AG09309 (cell line): ENCODE measurements around the gene TLCD2.

Experiments
- DNase-seq: peaks from one replicate; pipeline ENCODE4 v3.0.0-alpha.2; 2010; ENCODE audit warnings: low read depth
- H3K4me3 ChIP-seq: 2 replicates; pipeline ENCODE4 v1.5.1; 2011; ENCODE audit warnings: mild to moderate bottlenecking, low read depth, low read length, moderate library complexity; ENCODE audit not compliant: control insufficient read depth
- CTCF ChIP-seq: IDR thresholded peaks from 2 replicates; pipeline ENCODE4 v1.5.1; 2011; ENCODE audit warnings: mild to moderate bottlenecking, low read depth, low read length, inconsistent platforms; ENCODE audit not compliant: insufficient read depth, control insufficient read depth; ENCODE audit errors: missing control alignments

The TLCD2 gene

GRCh38 chr17:1733759-1734158 is 23.6 kb upstream of the TLCD2 start:
- no peak for DNase-seq
- TF ChIP-seq CTCF, result no peak
- H3K4me3 ChIP-seq, result no peak overlapping the region

- TF ChIP-seq CTCF, result no peak
- no peak overlapping the region for H3K4me3 ChIP-seq
- DNase-seq, result no peak
Measured at GRCh38 chr17:1732833-1733321, 22.7 kb upstream of the TLCD2 start.

GRCh38 chr17:1732241-1732832 is 22.2 kb upstream of the TLCD2 start:
- TF ChIP-seq CTCF, result no peak
- no peak overlapping the region for H3K4me3 ChIP-seq
- DNase-seq, result no peak

- TF ChIP-seq CTCF, result no peak
- no peak for DNase-seq
- H3K4me3 ChIP-seq, result no peak overlapping the region
Measured at GRCh38 chr17:1731194-1731506, 21.0 kb upstream of the TLCD2 start.

GRCh38 chr17:1730326-1731193 is 20.4 kb upstream of the TLCD2 start:
- DNase-seq, result no peak
- no peak overlapping the region for H3K4me3 ChIP-seq
- no peak for TF ChIP-seq CTCF

- TF ChIP-seq CTCF, result no peak
- H3K4me3 ChIP-seq, result no peak overlapping the region
- no peak for DNase-seq
Measured at GRCh38 chr17:1729966-1730325, 19.8 kb upstream of the TLCD2 start.
